ENCODE measurements around the gene CNTNAP4. TPM values are rescaled to one million over a fixed set of nuclear protein-coding genes. Genes with fewer than 3 reads are reported as not detected.

Gene CNTNAP4
- total and polyA plus RNA-seq, 4 donors, result 0.06 to 0.09 TPM; not detected in 2

GRCh38 chr16:76241755-76242154 lies 35.4 kb upstream of the CNTNAP4 start:
- Histone ChIP-seq H3K9ac (ENCODE audit: low read depth in 1 of 2, low read length in 2 of 2) (no peak overlapping the region), H3K27me3 (ENCODE audit: control insufficient read depth in 4 of 4, insufficient read depth in 4 of 4, low read length in 3 of 4) (no peaks in the 10 kb centered on the region), H3K27ac (ENCODE audit: low read depth in 1 of 2, low read length in 2 of 2) (no peak overlapping the region), H3K36me3 (ENCODE audit: control insufficient read depth in 4 of 4, insufficient read depth in 3 of 4, low read depth in 1 of 4, low read length in 3 of 4) (no peaks in the 10 kb centered on the region), H3K4me3 (ENCODE audit: low read depth in 1 of 3, low read length in 3 of 3) (no peak overlapping the region), H3K4me1 (ENCODE audit: control insufficient read depth in 4 of 4, insufficient read depth in 4 of 4, low read length in 3 of 4) (no peaks in the 10 kb centered on the region), H3K9me3 (ENCODE audit: control insufficient read depth in 4 of 4, low read length in 3 of 4) (no peaks in the 10 kb centered on the region)
- 94% methylated on average over 2 of the region's 2 CpGs for WGBS
- TF ChIP-seq SP1 (IDR thresholded peaks at IDR 0.05) (no peak), RXRA (IDR thresholded peaks at IDR 0.05) (no peak), ATF3 (IDR thresholded peaks at IDR 0.05) (no peak), GABPA (IDR thresholded peaks at IDR 0.05 in 1 of 2, conservative IDR thresholded peaks at IDR 0.05 in 1 of 2) (no peak), HNF4G (IDR thresholded peaks at IDR 0.05) (no peak), EGR1 (IDR thresholded peaks at IDR 0.05; ENCODE audit: low read depth in 2 of 2) (no peak), NR2F2 (IDR thresholded peaks at IDR 0.05) (no peak), FOXA1 (IDR thresholded peaks at IDR 0.05) (no peak)
- no peak for DNase-seq (ENCODE audit: low spot score)

DNA sequence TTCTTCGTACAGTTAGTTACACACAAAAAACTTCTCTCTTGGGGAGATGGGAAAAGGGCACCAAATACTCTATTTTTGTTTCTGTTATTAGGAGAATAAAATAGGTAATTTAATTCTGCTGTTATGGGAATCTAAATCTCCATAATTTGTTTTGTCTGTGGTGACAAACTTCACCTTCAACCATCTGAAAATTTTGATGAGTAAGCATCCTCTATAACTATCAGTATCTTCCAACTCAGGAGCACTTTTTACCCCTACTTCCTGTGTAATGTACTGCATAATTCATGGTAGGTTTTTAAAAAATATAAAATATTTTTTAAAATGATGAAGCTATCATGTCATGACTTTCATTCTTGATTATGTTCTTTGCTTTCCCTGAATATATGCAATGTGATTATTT lies 33.6 kb upstream of the CNTNAP4 start:
- Histone ChIP-seq H3K27ac (ENCODE audit: low read depth in 1 of 2, low read length in 2 of 2) (no peak overlapping the region), H3K36me3 (ENCODE audit: control insufficient read depth in 4 of 4, insufficient read depth in 3 of 4, low read depth in 1 of 4, low read length in 3 of 4) (no peaks in the 10 kb centered on the region), H3K27me3 (ENCODE audit: control insufficient read depth in 4 of 4, insufficient read depth in 4 of 4, low read length in 3 of 4) (no peaks in the 10 kb centered on the region), H3K9me3 (ENCODE audit: control insufficient read depth in 4 of 4, low read length in 3 of 4) (no peaks in the 10 kb centered on the region), H3K9ac (ENCODE audit: low read depth in 1 of 2, low read length in 2 of 2) (no peak overlapping the region), H3K4me1 (ENCODE audit: control insufficient read depth in 4 of 4, insufficient read depth in 4 of 4, low read length in 3 of 4) (no peaks in the 10 kb centered on the region), H3K4me3 (ENCODE audit: low read depth in 1 of 3, low read length in 3 of 3) (no peak overlapping the region)
- TF ChIP-seq NR2F2 (IDR thresholded peaks at IDR 0.05) (no peak), HNF4A (conservative IDR thresholded peaks at IDR 0.05) (no peak), RAD21 (IDR thresholded peaks at IDR 0.05) (no peak), JUND (IDR thresholded peaks at IDR 0.05) (no peak), YY1 (IDR thresholded peaks at IDR 0.05) (no peak), FOXA2 (IDR thresholded peaks at IDR 0.05) (no peak), SP1 (IDR thresholded peaks at IDR 0.05) (no peak), EGR1 (IDR thresholded peaks at IDR 0.05; ENCODE audit: low read depth in 2 of 2) (no peak), FOXA1 (IDR thresholded peaks at IDR 0.05) (no peak), TAF1 (conservative IDR thresholded peaks at IDR 0.05) (no peak)
- TF ChIP-seq, protein P1, sequence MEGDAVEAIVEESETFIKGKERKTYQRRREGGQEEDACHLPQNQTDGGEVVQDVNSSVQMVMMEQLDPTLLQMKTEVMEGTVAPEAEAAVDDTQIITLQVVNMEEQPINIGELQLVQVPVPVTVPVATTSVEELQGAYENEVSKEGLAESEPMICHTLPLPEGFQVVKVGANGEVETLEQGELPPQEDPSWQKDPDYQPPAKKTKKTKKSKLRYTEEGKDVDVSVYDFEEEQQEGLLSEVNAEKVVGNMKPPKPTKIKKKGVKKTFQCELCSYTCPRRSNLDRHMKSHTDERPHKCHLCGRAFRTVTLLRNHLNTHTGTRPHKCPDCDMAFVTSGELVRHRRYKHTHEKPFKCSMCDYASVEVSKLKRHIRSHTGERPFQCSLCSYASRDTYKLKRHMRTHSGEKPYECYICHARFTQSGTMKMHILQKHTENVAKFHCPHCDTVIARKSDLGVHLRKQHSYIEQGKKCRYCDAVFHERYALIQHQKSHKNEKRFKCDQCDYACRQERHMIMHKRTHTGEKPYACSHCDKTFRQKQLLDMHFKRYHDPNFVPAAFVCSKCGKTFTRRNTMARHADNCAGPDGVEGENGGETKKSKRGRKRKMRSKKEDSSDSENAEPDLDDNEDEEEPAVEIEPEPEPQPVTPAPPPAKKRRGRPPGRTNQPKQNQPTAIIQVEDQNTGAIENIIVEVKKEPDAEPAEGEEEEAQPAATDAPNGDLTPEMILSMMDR (IDR thresholded peaks at IDR 0.05; ENCODE audit: low read depth, low read length, missing input control), result no peak
- TF ChIP-seq, protein P2, sequence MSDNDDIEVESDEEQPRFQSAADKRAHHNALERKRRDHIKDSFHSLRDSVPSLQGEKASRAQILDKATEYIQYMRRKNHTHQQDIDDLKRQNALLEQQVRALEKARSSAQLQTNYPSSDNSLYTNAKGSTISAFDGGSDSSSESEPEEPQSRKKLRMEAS (IDR thresholded peaks at IDR 0.05), result no peak
- no peak for DNase-seq (ENCODE audit: low spot score)
- WGBS, result 91% methylated on average over 1 of the region's 1 CpG

DNA sequence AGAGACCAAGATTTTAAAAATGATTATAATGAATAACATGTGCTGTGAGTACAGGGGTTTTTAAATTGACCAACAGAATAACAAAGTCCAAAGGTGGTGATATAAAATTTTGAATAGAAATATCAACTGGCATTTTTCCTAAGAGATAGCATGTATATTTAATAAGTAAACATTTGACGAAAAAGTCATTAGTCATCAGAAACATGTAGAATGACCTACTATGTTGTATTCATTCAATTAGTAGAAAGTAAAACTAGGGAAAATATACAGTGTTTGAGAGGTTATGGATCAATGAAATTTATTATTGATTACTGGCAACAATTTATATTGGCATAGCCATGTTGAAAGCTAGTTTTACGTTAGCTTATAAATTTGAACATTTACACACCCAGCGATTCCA lies 30.6 kb upstream of the CNTNAP4 start:
- no peak for TF ChIP-seq EGR1 (IDR thresholded peaks at IDR 0.05; ENCODE audit: low read depth in 2 of 2)
- no peak for TF ChIP-seq YY1 (IDR thresholded peaks at IDR 0.05)
- TF ChIP-seq RAD21 (IDR thresholded peaks at IDR 0.05), result no peak
- no peak for TF ChIP-seq JUND (IDR thresholded peaks at IDR 0.05)
- TF ChIP-seq NR2F2 (IDR thresholded peaks at IDR 0.05), result no peak
- TF ChIP-seq, protein P3, sequence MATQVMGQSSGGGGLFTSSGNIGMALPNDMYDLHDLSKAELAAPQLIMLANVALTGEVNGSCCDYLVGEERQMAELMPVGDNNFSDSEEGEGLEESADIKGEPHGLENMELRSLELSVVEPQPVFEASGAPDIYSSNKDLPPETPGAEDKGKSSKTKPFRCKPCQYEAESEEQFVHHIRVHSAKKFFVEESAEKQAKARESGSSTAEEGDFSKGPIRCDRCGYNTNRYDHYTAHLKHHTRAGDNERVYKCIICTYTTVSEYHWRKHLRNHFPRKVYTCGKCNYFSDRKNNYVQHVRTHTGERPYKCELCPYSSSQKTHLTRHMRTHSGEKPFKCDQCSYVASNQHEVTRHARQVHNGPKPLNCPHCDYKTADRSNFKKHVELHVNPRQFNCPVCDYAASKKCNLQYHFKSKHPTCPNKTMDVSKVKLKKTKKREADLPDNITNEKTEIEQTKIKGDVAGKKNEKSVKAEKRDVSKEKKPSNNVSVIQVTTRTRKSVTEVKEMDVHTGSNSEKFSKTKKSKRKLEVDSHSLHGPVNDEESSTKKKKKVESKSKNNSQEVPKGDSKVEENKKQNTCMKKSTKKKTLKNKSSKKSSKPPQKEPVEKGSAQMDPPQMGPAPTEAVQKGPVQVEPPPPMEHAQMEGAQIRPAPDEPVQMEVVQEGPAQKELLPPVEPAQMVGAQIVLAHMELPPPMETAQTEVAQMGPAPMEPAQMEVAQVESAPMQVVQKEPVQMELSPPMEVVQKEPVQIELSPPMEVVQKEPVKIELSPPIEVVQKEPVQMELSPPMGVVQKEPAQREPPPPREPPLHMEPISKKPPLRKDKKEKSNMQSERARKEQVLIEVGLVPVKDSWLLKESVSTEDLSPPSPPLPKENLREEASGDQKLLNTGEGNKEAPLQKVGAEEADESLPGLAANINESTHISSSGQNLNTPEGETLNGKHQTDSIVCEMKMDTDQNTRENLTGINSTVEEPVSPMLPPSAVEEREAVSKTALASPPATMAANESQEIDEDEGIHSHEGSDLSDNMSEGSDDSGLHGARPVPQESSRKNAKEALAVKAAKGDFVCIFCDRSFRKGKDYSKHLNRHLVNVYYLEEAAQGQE (IDR thresholded peaks at IDR 0.05), result no peak
- no peak for TF ChIP-seq ATF3 (IDR thresholded peaks at IDR 0.05)
- TF ChIP-seq, protein P1 (IDR thresholded peaks at IDR 0.05; ENCODE audit: low read depth, low read length, missing input control), result no peak
- no peak for TF ChIP-seq RXRA (IDR thresholded peaks at IDR 0.05)
- TF ChIP-seq HNF4A (conservative IDR thresholded peaks at IDR 0.05), result no peak
- TF ChIP-seq SP1 (IDR thresholded peaks at IDR 0.05), result no peak
- no peak for TF ChIP-seq HNF4G (IDR thresholded peaks at IDR 0.05)
- TF ChIP-seq, protein P2 (IDR thresholded peaks at IDR 0.05), result no peak
- Histone ChIP-seq H3K9ac (ENCODE audit: low read depth in 1 of 2, low read length in 2 of 2) (no peak overlapping the region), H3K27me3 (ENCODE audit: control insufficient read depth in 4 of 4, insufficient read depth in 4 of 4, low read length in 3 of 4) (no peaks in the 10 kb centered on the region), H3K4me3 (ENCODE audit: low read depth in 1 of 3, low read length in 3 of 3) (no peak overlapping the region), H3K9me3 (ENCODE audit: control insufficient read depth in 4 of 4, low read length in 3 of 4) (no peaks in the 10 kb centered on the region), H3K4me1 (ENCODE audit: control insufficient read depth in 4 of 4, insufficient read depth in 4 of 4, low read length in 3 of 4) (no peaks in the 10 kb centered on the region), H3K27ac (ENCODE audit: low read depth in 1 of 2, low read length in 2 of 2) (no peak overlapping the region), H3K36me3 (ENCODE audit: control insufficient read depth in 4 of 4, insufficient read depth in 3 of 4, low read depth in 1 of 4, low read length in 3 of 4) (no peaks in the 10 kb centered on the region)
- no peak for DNase-seq (ENCODE audit: low spot score)
- 57% methylated on average over 3 of the region's 3 CpGs for WGBS

Measured in liver (tissue), 9 donors.